Activated T-cell treated with anti-CD3 and anti-CD28 coated beads, Interleukin-2, amount 50 U/mL, for 1 hour (primary cell): ENCODE measurements around the gene ANKMY1.
"Not testable (repeated sequence)": the region's sequence is repeated elsewhere in the genome, so short reads cannot be mapped to it uniquely, and the experiment has no call there.

Experiments
- DNase-seq: peaks from one replicate; pipeline ENCODE4 v3.0.0-alpha.2; 2020

ANKMY1 gene

DNA sequence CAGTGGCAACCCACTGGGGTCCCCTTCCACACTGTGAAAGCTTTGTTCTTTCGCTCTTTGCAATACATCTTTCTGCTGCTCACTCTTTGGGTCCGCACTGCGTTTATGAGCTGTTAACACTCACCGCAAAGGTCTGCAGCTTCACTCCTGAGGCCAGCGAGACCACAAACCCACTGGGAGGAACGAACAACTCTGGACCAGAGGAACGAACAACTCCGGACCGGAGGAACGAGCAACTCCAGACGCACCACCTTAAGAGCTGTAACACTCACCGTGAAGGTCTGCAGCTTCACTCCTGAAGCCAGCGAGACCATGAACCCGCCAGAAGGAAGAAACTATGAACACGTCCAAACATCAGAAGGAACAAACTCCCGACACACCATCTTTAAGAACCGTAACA, 18.7 kb downstream of the ANKMY1 start:
- DNase-seq, result not testable (repeated sequence)

DNA sequence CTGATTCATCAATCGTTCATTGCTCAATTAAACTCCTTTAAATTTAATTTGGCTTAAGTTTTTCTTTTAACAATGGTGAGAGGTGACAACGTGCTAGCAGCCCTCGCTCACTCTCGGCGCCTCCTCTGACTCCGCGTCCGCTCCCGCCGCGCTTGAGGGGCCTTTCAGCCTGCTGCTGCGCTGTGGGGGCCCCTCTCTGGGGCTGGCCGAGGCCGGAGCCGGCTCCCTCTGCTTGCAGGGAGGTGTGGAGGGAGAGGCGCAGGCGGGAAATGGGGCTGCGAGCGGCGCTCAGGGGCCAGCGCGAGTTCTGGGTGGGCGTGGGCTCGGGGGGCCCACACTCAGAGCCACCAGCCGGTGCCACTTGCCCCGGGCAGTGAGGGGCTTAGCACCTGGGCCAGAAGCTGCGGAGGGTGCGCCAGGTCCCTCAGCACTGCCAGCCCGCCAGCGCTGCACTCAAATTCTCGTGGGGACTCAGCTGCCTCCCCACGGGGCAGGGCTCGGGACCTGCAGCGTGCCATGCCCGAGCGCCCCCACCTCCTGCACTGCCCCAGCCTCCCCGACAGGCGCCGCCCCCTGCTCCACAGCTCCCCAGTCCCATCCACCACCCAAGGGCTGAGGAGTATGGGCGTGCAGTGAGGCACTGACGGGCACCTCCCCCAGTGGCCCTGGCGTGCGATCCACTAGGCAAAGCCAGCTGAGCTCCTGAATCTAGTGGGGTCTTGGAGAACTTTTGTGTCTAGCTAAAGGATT, 19.6 kb downstream of the ANKMY1 start:
- no peak for DNase-seq

DNA sequence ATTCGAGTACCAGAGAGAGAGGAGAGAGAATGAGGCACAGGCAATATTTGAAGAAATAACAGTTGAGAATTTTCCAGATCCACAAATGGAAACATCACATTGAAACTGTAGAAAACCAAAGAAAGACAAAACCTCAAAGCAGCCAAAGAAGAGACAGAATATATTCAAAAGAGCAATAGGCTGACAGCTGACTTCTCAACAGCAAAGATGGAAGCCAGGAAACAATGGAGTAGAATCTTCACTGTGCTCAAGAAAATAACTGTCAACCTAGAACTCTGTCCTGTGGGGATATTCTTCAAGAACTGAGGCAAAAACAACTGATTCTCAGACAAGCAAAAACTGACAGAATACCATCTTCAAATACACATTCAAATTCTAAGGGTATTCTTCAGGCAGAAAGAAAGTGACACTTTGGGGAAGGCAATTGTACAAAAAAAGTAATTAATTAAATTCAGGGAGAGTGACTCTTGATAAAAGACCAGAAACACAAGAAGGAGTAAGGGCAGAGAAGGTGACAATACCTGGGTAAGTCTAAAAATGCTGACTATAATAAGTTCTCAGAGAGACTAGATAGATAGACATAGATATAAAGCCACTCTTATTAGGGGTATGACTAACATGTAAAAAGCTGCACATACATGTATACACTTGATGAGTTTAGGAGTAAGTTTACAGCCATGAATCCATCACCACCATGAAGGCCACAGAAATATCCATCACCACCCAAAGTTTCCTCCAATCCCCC, 25.6 kb downstream of the ANKMY1 start:
- DNase-seq, result no peak

DNA sequence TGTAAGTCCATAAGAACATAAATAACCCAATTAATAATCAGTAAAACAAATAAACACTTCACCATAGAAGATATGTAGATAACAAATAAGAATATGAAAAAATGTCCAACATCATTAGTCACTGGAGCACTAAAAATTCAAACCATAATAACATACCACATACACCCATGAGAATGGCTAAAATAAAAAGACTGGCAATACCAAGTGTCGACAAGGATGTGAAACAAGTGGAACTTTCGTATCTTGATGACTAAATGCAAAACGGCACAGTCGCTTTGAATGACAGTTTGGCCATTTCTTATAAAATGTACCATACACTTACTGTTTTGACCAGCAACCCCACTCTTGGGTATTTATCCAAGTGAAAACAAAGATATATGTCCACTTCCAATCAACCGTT, 26.8 kb downstream of the ANKMY1 start:
- DNase-seq, result no peak

DNA sequence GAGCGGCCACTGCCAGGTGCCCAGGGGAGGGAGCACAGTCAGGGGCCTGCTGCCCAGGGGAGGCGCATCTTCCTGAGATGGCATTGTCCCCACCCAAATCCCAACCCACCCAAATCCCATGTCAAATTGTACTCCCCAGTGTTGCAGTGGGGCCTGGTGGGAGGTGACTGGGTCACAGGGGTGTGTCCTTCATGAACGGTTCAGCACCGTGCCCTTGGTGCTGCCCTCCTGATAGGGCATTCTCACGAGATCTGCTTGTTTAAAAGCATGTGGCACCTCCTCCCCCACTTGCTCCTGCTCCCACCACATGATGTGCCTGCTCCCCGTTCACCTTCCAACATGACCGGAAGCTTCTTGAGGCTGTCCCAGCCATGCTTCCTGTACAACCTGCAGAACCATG, 27.6 kb downstream of the ANKMY1 start:
- DNase-seq, result no peak

DNA sequence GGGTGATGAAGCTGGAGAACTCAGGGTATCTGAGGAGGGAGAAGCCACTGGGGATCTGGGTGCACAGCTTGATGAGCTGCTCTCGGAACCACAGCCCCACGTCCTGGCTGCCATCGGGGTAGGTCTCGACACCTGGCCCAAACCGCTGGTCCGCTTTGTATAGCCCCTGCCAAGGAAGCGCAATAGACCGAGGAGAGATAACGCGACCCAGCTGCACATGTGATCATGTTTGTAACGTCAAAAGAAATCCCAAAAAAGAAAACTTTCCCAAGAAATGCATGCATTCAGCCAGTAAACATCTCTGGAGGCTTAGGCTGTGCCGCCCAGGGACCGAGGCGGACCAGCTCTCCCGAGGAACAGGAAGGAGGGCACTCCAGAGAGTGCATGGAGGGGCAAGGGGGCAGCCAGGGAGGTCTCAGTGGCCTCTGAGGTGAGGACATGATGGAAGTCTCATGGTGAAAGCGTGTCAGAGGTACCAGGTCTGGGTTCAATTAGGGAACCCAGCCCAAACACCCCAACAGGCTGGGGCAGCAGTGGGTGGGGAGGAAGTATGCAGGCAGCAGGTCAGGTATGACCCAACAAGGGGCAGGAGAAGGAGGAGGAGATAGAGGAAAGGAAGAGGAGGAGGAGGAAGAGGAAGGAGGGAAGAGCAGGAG, 28.3 kb downstream of the ANKMY1 start:
- DNase-seq, result no peak

DNA sequence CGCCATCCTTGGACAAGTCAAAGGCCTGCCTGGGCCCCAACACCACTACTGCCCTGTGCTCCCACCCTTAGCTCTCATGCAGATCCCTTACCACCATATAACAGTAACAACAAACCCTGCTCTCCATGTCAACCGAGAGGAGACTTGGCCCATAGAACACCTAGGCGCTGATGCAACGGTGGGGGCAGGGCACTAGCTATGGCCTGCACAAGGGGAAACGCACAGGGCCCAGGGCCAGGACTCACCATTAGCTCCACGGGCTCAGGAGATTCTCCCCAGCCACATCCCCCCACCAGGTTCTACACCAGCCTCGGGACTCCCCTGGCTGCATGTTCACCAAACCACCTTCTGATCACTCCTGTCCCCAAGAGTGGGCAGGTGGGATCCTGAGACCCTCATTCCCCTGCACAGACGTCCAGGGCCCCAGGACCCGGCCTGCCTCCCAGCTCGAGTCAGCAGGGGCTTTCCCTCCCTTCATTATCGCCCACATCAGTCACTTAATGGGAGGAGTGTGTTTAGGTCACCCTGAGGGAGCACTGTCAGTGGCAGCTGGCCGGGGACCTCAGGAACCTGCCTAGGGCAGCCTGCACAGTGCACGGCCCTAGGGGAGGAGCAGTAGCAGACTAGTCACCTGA, 29.3 kb downstream of the ANKMY1 start:
- no peak for DNase-seq

DNA sequence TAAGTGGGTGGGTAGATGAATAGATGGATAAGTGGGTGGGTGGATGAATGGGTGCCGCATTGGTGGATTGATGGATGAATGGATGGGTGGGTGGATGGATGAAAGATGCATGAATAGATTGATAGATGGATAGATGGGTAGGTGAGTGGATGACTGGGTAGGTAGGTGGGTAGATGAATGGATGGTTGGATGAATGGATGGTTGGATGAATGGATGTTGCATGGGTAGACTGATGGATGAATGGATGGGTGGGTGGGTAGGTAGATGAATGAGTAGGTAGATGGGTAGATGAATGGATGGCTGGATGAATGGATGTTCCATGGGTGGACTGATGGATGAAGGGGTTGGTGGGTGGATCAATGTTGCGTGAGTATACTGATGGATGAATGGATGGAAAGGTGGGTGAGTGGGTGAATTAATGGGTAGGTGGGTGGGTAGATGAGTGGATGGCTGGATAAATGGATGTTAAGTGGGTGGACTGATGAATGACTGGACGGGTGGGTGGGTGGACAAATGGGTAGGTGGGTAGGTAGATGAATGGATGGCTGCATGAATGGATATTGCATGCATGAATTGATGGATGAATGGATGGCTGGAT, 30.5 kb downstream of the ANKMY1 start:
- DNase-seq, result no peak

DNA sequence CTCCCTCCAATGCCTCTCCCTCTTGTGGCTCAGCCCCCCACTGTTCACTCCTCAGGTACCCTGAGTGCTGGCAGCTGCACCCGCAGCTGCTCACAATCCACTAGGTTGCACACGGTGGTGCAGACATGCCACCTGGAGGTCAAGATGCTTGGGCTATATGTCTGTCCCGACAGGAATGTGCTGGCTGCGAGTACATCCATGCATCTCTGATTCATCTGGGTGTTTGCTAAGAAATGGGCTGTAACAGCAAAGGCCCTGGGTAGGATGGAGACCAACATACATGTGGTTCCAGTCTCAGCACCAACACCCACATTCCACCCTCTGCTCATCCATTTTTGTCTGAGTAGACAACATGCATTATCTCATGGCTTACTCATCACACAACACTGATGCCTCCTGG, 31.3 kb downstream of the ANKMY1 start:
- no peak for DNase-seq

DNA sequence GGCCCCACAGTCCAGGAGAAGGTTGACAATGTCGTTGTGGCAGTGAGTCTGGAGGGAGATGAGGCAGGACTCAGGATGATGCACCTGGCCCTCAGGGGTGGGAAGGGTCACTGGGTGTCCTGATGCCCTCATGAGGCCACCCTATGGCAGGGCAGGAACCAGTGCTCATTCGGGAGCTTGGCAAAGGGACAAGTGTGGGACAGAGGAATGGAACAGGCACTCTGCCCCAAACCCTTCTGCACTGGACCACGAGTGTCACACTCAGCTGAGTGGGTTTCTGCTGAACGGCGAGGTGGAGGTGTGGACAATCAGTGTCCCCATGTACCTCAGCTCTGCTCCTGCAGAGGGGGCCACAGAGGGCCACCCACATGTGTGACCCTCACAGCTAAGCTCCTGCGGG, 32.0 kb downstream of the ANKMY1 start:
- no peak for DNase-seq

DNA sequence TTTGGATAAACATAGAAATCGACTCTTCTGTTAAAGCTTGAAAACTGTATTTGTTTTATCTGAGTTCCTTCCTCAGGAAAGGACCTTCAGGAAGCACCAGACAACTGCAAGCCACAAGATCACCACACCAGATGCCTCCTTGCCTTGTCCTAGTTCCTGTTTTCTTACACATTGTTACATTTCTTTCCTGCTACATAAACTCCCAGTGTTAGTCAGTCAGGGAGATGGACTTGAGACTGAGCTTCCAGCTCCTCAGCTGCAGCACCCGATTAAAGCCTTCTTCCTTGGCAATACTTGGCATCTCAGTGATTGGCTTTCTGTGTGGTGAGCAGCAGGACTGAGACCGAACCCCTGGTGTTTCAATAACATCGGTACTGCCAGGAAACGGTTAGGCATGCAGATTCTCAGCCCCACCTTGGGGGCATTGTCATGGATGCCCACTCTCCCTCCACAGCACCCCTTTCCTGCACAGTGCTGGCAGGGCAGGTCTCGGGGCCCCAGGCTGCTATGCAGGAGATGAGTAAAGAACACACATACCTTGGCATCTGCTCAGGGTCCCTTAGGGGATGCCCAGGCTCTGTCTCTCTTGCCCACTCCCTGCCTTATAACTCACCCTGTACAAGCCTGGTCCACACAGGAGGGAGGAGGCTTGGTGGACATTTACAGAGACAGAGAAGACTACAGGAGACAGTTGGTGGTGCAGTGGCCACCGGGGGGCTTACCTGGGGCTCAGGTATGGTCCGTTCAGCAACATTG, 32.6 kb downstream of the ANKMY1 start:
- DNase-seq, result no peak

DNA sequence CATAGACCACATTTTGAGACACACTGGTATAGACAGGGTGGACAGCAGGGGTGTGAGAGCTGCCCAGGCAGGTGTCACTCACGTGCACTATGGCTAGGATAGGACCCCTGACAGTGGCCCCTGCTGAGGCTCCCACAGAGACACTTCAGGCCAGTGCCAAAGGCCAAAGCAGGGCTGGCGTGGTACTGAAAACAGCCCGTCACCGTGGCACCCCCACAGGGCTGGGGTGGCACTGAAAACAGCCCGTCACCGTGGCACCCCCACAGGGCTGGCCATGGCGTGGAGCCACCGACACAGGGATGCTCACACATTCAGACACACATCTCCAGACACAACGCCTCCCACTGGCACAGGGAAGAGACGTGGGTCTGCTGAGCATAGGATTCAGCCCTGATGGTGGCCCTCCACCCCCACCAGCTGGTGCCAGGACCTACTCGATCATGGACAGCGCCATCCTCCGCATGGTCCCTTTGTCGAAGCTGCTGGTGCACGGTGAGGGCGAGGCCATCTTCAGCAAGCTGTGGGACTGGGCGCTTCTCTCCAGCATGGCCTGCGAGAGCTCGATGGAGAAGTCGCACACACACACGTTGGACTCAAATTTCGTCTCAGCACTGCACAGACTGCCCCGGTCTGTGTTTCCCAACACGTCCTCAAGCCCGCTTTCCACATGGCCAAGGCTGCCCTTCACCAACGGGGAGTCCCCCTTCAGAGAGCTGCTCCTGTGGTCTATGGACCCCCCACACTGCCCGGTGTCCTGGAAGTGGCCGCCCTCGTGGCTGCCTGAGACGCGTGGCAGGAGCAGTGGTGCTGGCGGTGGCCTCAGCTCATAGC, 34.1 kb downstream of the ANKMY1 start:
- no peak for DNase-seq

DNA sequence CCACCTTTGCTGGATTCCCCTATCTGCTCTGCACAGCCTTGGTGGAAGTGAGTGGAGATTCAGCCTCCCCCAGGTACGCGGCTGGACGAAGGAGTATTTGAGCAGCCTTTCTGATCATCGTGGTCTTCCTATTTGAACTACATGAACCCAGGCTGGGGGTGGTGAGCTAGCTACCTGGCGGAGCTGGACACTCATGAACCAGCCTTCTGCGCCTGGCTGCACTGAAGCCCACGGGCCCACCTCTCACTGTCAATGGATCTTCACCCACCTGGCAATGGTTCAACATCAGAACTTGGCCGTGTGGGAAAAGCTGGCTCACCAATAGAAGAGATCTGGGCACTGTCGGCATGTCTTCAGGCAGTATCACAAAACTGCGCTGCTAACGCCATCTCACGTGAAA, 35.4 kb downstream of the ANKMY1 start:
- no peak for DNase-seq

DNA sequence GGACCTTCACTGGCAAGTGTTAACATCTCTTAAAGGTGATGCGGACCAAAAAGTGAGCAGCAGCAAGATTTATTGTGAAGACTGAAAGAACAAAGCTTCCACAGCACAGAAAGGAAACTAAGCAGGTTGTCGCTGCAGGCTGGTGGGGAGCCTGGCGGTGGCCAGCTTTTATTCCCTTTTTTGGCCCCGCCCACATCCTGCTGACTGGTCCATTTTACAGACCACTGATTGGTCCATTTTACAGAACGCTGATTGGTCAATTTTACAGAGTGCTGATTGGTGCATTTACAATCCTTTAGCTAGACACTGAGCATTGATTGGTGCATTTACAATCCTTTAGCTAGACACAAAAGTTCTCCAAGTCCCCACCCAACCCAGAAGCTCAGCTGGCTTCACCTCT, 35.9 kb downstream of the ANKMY1 start:
- not testable (repeated sequence) for DNase-seq

DNA sequence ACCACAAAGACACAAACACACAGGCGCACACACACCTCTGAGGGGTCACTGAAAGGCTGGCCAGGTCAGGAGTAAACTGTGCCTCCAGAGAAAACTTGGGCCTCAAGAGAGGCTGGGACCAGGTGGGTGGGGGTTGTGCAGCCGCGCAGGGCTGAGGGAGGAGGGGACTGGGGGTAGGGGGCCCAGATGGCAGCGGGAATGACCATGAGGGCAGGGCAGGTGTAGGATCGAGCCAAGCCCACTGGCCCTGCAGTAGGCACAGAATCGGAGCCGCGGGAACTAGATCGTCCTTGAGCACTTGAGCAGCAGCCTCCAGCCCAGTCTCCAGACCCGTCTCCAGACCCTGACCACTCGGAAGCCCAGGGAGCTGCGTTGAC, 36.8 kb downstream of the ANKMY1 start:
- no peak for DNase-seq

DNA sequence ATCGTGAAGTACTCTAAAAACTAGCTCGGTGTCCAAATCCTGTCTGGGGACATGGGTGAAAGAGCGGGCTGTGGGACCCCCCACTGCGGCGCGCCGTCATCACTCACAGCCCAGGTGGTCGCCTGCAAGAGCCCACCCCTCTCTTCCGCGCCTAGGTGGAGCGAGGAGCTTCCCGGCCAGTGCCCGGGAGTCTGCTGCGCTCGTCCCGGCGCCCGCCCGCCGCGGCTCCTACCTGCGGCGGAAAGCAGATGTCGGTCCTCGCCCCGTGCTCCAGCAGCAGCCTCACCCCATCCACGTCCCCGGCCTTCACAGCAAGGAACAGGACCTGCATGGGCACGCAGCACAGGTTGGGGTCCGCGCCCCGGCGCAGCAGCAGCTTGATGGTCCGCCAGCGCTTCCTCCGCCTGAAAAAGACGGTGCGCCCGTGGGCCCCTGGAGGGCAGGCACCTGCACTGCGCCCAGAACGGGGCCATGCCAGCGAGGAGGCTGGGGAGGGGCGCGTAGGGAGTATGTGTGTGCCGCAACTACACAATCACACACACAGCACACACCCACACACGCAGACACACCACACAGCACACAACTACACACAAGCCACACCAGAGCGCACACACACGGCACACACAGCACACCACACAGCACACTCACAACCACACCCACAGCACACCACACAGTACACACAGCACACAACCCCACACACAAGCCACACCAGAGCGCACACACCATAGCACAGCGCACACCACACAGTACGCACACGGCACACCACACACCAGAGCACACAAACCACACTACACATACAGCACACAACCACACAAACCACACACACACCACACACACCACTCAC, 37.4 kb downstream of the ANKMY1 start:
- no peak for DNase-seq

DNA sequence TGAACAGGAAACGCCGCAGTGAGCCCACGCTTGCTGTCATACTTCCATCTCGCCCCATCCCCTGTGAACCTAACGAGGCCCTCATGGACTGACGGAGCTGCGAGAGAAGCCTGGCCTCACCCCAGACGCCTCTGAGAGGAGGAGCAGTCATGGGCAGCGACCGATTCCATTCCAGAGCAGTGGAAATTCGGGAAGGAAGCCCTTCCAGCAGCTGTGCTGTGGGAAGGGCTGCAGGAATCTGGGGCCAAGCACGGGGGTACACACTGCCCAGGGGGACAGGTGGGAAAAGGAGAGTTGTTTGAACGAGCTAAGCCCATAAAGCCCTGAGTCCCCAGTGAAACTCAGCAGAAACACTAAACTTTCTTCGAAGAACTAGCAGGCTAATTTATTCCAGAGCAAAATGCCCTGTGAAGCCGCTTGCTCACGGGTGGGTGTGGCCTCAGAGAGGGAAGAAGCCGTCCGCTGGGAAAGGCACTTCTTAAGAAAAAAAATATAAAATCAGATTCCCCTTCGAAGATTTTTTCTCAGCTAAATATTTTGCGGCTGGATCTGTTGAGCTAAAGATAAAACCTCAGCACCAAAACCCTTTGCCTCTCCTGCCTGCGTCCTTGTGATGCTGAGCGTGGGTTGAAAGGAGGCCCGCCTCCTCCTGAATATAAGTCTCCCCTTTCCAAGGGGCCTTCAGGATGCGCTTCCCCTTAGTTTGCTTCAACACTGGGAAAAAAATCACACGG, 38.2 kb downstream of the ANKMY1 start:
- no peak for DNase-seq

DNA sequence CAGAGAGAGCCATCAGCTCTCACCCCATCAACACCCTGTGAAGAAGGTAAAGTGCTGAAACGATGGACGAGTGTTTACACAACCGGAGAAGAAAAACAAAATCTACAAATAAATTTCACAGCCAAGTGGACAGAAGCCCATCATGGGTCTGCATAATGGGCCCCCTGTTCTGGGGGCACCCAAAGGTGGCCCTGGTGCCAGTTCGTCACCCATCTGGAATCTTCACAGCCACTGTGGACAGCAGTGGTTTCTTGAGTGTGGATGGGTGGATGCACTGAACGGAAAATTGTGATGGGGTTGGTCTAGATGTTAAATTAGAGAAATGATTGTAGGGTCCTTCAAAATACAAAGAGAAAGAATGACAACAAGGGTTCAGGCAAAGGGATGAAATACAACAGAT, 38.8 kb downstream of the ANKMY1 start:
- DNase-seq, result no peak

DNA sequence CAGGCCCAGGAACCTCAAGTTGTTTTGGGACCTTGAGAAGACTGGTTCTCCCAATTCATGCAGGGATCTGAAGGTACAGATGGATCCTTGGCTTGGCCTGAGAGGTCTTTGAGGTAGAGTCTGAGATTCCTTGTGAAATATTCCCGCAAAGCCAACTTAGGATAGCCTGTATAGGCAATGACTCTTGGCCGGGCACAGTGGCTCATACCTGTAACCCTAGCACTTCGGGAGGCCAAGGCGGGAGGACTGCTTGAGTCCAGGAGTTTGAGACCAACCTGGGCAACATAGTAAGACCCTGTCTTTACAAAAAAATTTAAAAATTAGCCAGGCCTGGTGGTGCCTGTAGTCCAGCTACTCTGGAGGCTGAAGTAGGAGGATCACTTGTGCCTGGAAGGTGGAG, 40.4 kb downstream of the ANKMY1 start:
- no peak for DNase-seq

DNA sequence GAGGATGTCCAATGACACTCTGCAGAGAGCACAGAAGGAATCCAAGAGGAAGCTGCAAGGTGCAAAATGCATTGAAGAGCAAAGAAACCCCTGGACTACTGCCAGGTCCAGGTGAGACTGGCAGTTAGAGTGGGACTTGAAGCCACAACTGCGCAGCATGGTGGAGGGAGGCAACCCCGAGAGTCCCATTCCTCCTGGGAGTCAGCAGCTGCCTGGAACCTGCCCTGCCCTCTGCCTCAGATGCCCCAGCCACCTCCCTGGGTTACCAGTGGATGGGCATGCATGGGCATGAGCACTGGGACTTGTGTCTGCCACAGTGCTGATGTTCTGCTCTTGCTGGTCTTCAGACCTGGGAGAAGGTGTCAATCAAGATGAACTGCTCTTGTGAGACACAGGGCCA, 43.2 kb downstream of the ANKMY1 start:
- DNase-seq, result peak; percentile 8
